GM10266 (cell line): ENCODE measurements around the gene MAPK9.

Experiments
- DNase-seq: peaks from one replicate; pipeline ENCODE4 v3.0.0; 2012; ENCODE audit errors: extremely low spot score
- TF ChIP-seq, protein P1 (sequence below): IDR thresholded peaks from 2 replicates; pipeline ENCODE4 v1.5.1; 2012; ENCODE audit warnings: mild to moderate bottlenecking, low read depth; ENCODE audit not compliant: control insufficient read depth, insufficient read depth; ENCODE audit errors: missing control alignments

The MAPK9 gene

DNA sequence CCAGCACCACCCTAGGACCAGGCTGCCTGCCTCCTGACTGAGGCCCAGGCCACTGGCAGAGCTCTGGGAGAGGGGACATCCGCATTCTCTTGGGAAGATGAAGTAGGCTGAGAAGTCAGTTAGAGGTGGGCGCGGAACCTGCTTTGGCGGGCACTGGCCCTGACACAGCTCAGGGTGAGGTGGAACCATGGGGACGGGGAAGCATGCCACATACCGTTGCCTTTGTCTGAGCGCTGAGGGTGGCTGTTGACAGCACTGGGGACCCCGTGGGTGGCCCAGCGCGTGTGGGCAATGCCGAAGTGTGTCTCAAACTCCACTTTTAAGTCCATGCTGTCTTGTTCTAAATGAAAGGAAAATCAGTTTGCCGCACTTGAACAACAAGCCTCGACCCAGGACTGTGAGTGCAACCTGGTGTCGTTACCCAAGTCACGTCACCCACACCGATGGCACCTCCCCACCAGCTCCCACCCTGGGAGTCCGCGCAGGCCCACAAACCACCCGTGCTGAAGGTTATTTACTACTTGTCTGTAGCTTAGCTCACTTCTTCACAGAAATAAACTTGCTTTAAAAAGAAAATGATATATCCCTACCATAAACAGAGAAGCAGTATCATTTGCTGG is 43.8 kb upstream of the MAPK9 start:
- TF ChIP-seq, protein P1, sequence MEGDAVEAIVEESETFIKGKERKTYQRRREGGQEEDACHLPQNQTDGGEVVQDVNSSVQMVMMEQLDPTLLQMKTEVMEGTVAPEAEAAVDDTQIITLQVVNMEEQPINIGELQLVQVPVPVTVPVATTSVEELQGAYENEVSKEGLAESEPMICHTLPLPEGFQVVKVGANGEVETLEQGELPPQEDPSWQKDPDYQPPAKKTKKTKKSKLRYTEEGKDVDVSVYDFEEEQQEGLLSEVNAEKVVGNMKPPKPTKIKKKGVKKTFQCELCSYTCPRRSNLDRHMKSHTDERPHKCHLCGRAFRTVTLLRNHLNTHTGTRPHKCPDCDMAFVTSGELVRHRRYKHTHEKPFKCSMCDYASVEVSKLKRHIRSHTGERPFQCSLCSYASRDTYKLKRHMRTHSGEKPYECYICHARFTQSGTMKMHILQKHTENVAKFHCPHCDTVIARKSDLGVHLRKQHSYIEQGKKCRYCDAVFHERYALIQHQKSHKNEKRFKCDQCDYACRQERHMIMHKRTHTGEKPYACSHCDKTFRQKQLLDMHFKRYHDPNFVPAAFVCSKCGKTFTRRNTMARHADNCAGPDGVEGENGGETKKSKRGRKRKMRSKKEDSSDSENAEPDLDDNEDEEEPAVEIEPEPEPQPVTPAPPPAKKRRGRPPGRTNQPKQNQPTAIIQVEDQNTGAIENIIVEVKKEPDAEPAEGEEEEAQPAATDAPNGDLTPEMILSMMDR: no peak
- no peak for DNase-seq

DNA sequence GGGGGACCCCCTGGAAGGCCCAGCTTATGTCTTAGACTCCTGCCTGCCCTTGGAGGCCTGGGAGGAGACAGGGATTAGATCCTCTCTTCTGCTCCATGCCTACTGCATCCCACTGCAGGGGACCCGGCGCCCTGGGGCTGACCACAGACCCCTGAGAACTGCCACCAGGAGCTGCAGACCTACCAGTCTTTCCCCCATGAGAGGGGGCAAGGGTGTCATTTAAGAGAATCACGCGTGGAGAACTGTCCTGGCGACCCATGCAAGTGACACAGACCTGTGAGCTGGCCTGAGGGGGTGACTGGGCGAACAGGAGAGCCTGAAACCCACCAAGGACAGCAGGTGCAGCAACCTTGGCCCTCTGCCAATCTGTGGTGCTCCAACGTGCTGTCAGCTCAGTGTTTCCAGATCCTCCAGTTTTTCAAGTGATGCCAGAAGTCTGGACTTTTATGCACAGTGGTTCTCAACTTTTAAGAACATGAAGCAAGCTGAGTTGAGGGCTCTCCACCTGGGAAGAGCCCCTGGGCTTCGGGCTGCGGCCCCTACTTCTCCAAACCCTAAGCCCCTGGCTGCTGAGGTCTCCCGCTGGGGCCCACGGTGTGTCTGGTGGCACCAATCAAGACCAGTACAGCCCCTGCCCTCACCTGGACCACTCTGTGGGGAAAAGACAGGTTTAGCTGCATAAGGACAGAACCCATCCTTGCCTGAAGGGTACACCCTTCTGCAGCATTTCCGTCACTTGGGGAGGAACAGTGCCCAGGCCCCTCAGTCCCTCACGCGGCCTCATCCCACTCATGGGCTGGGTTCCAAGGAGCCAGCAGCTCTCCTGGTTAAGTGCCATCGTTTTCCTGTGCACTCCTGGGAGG is 43.1 kb upstream of the MAPK9 start:
- TF ChIP-seq, protein P1: no peak
- DNase-seq: no peak

DNA sequence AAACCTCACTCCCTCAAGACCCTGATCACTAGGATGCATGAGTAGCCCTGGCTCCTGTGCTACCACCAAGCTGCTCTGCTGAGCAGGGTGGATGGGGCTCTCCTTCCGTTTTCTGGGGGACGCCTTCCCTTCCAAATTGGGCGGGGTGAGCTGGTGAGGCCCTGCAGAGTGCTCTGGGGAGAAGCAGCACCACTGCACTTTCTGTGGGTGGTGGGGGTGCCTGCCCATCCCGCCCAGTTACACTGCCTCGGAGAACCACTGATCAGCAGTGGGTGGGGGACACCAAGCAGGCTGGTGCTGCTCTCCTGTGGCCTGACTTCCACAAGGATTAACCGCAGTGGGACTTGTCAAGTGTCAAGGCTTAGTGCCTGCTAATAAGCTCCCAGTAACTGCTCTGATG is 42.3 kb upstream of the MAPK9 start:
- TF ChIP-seq, protein P1: no peak
- no peak for DNase-seq

DNA sequence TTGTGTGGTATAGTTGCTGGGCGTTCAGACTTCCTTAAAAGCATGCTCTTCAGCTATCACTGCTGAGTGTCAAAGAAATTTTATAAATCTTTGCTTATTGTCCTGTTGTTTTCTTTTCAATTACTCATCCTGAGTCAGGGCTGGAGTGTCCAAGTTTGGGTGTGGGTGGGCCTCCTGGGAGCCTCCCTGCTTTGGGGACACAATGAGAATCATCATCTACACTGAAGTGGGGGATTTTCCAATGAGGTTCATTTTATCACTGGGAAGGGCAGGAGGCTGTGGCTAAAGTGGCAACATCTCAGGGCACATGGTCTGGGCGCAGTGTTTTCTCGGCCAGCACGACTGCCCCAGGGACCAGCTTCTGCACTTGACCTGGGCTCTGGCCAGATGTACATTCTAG is 41.8 kb upstream of the MAPK9 start:
- DNase-seq: no peak
- TF ChIP-seq, protein P1: no peak

DNA sequence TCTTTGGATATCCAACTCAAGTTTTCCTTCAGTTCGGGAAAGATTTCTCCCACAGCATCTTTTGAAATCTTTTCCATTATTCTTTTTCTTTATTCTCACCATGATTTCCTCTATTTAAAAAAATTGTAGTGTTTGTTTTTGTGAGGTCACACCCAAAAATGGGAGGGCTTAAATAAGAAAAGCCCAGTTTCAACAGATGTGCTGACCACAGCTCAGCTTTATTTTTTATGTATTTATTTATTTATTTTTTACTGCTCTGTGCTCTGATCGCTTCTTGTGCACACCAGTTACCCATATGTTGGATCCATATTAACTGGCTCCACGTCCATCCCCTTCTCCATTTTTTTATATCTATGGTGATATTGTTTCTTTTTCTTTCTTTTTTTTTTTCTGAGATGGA is 41.0 kb upstream of the MAPK9 start:
- TF ChIP-seq, protein P1: no peak
- no peak for DNase-seq

DNA sequence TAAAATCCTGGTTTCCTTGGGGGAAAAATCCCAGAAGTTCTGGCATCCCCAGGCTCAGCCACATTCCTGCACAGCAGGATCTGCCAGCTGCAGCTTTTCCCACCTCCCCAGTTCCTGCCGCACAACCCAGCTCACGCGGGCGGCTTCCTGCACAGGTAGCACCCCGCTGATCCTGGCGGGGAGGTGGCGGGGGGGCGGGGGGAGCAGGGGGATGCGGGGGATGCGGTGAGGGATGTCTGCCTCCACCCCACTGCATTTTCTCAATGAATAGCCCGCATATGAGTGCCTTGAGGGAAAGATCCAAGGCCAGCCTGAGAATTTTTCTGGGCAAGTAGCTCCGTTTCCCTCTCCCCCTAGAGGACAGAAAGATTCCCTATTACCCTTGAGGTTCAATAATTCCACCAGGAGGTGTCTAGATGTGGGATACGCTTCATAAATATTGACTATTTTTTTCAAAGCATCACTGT is 40.2 kb upstream of the MAPK9 start:
- TF ChIP-seq, protein P1: no peak
- no peak for DNase-seq

DNA sequence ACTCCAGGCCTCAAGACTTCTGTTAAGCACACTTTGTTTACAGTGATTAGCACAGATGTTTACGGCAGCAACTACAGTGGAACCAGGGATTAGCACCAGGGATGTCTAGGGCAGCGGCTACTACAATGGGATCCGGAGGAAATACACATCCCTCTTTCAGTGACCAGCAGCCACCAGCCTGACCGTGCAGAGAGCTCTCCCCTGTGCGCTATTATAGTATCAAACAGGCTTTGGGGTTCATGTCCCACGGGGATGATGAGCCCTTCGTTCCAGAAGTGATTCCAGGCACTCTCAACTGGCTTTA is 39.7 kb upstream of the MAPK9 start:
- DNase-seq: no peak
- TF ChIP-seq, protein P1: no peak
